MM.1S (cell line): ENCODE data around the gene TMEM115.

Experiments
- DNase-seq: peaks from one replicate; pipeline ENCODE4 v3.0.0-alpha.2; 2015
- H2AFZ ChIP-seq: fragments of 300-600 bp; sonication (generic); 2 replicates; pipeline ENCODE4 v1.6.0; 2016; ENCODE audit warnings: antibody characterized with exemption, low read length
- H3F3A ChIP-seq: fragments of 300-600 bp; sonication (generic); 2 replicates; pipeline ENCODE4 v1.6.1; 2016; ENCODE audit warnings: mild to moderate bottlenecking, antibody characterized with exemption, low read length, moderate library complexity, mixed read lengths; ENCODE audit not compliant: insufficient read depth
- H3K27ac ChIP-seq: fragments of 300-600 bp; sonication (generic); 2 replicates; pipeline ENCODE4 v1.5.1; 2016; ENCODE audit warnings: mild to moderate bottlenecking, low read length
- H3K27me3 ChIP-seq: fragments of 300-600 bp; sonication (generic); replicated peaks from 2 replicates; pipeline ENCODE4 v1.6.0; 2016; ENCODE audit warnings: low read length; ENCODE audit not compliant: insufficient read depth
- H3K36me3 ChIP-seq: fragments of 300-600 bp; sonication (generic); replicated peaks from 2 replicates; pipeline ENCODE4 v1.6.1; 2016; ENCODE audit warnings: mild to moderate bottlenecking, low read length, mixed read lengths; ENCODE audit not compliant: insufficient read depth
- H3K4me1 ChIP-seq: fragments of 300-600 bp; sonication (generic); 2 replicates; pipeline ENCODE4 v1.6.1; 2016; ENCODE audit warnings: low read length, mixed read lengths
- H3K4me2 ChIP-seq: fragments of 300-600 bp; sonication (generic); 2 replicates; pipeline ENCODE4 v1.6.0; 2016; ENCODE audit warnings: low read depth, low read length
- H3K4me3 ChIP-seq: fragments of 300-600 bp; sonication (generic); 2 replicates; pipeline ENCODE4 v1.5.1; 2016; ENCODE audit warnings: low read length, mixed read lengths
- H3K79me2 ChIP-seq: fragments of 300-600 bp; sonication (generic); 2 replicates; pipeline ENCODE4 v1.6.1; 2016; ENCODE audit warnings: mixed run types, low read length, mixed read lengths
- H3K9ac ChIP-seq: fragments of 300-600 bp; sonication (generic); 2 replicates; pipeline ENCODE4 v1.6.1; 2016; ENCODE audit warnings: low read length, mixed read lengths
- H3K9me2 ChIP-seq: fragments of 300-600 bp; sonication (generic); replicated peaks from 2 replicates; pipeline ENCODE4 v1.6.1; 2016; ENCODE audit warnings: mild to moderate bottlenecking, low read length, mixed read lengths; ENCODE audit not compliant: insufficient read depth
- H3K9me3 ChIP-seq: fragments of 300-600 bp; sonication (generic); replicated peaks from 2 replicates; pipeline ENCODE4 v1.6.1; 2016; ENCODE audit warnings: mild to moderate bottlenecking, low read length, mixed read lengths; ENCODE audit not compliant: insufficient read depth
- H4K20me1 ChIP-seq: fragments of 300-600 bp; sonication (generic); 2 replicates; pipeline ENCODE4 v1.6.1; 2016; ENCODE audit warnings: mild to moderate bottlenecking, low read length, moderate library complexity, mixed read lengths; ENCODE audit not compliant: insufficient read depth
- CTCF ChIP-seq: fragments of 300-600 bp; sonication (generic); IDR thresholded peaks from 2 replicates; pipeline ENCODE4 v1.5.1; 2016; ENCODE audit warnings: antibody characterized with exemption, low read length, mixed read lengths
- EZH2 ChIP-seq: fragments of 300-600 bp; sonication (generic); optimal IDR thresholded peaks from 2 replicates; pipeline ENCODE3; 2017; ENCODE audit warnings: low read depth, mild to moderate bottlenecking, antibody characterized with exemption, low read length, mixed read lengths
- EZH2phosphoT487 ChIP-seq: fragments of 300-600 bp; sonication (generic); IDR thresholded peaks from 2 replicates; pipeline ENCODE4 v1.6.1; 2018; ENCODE audit warnings: antibody characterized with exemption, low read length

Gene TMEM115, protein sequence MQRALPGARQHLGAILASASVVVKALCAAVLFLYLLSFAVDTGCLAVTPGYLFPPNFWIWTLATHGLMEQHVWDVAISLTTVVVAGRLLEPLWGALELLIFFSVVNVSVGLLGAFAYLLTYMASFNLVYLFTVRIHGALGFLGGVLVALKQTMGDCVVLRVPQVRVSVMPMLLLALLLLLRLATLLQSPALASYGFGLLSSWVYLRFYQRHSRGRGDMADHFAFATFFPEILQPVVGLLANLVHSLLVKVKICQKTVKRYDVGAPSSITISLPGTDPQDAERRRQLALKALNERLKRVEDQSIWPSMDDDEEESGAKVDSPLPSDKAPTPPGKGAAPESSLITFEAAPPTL

GRCh38 chr3:50358911-50359759 is at the start of gene TMEM115:
Gene TMEM115, minus strand, starts transcription at chr3:50359521. Its CDS starts 458 bp downstream, at chr3:50359063.
- Histone ChIP-seq H3K9me3 (no peaks in the 10 kb centered on the region), H3K27ac (peak within 1 kb of the TSS; percentile 18; the same call in 1 of the 2 replicates), H3K4me2 (peak within 1 kb of the TSS; percentile 91), H3K27me3 (no peaks in the 10 kb centered on the region), H3K9me2 (no peaks in the 10 kb centered on the region), H3K36me3 (peaks cover 11% of the 10 kb centered on the region; the same call in 1 of the 2 replicates), H3K4me1 (peaks cover 29% of the 10 kb centered on the region), H3K9ac (peak within 1 kb of the TSS; percentile 90), H3F3A (no peaks in the 10 kb centered on the region), H3K79me2 (peaks cover 51% of the 10 kb centered on the region), H4K20me1 (no peaks in the 10 kb centered on the region), H2AFZ (peak within 1 kb of the TSS; percentile 95), H3K4me3 (peak within 1 kb of the TSS; percentile 91)
- peak; percentile 98 for DNase-seq
- TF ChIP-seq EZH2phosphoT487 (no peak), EZH2 (no peak), CTCF (no peak)

GRCh38 chr3:50408443-50408944 is 49.2 kb upstream of the TMEM115 start:
- Histone ChIP-seq H3K9me3 (no peaks in the 10 kb centered on the region), H4K20me1 (no peaks in the 10 kb centered on the region), H3K4me3 (no peak overlapping the region), H2AFZ (no peak overlapping the region), H3F3A (no peaks in the 10 kb centered on the region), H3K4me1 (no peaks in the 10 kb centered on the region), H3K27me3 (peaks cover 56% of the 10 kb centered on the region), H3K9ac (no peak overlapping the region), H3K9me2 (no peaks in the 10 kb centered on the region), H3K36me3 (no peaks in the 10 kb centered on the region), H3K27ac (no peak overlapping the region), H3K4me2 (no peak overlapping the region), H3K79me2 (no peaks in the 10 kb centered on the region)
- TF ChIP-seq EZH2phosphoT487 (no peak), EZH2 (no peak), CTCF (no peak)
- DNase-seq = no peak

DNA sequence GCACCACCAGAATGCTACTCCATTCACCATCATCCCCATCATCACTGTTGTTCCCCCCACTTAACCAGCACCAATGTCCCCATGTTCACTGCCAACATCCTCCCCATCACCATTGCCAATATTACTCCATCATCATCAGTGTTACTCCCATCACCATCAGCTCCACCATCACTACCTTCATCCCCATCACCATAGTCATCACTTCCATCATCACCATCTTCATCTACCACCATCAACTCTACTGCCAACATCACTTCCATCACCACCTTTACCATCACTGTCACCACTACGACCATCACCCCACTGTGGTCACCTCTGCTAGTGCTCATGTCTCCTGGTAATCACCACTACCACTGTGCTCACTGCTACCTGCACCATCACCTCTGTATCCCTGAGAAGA is 47.2 kb upstream of the TMEM115 start:
- H3K9me3 ChIP-seq = no peaks in the 10 kb centered on the region
- H3K9me2 ChIP-seq = no peaks in the 10 kb centered on the region
- no peak for DNase-seq
- H3K9ac ChIP-seq = no peak overlapping the region
- H3K4me3 ChIP-seq = no peak overlapping the region
- no peak overlapping the region for H3K4me2 ChIP-seq
- H4K20me1 ChIP-seq = no peaks in the 10 kb centered on the region
- H3K27me3 ChIP-seq = peaks cover 43% of the 10 kb centered on the region
- no peak for TF ChIP-seq CTCF
- no peak for TF ChIP-seq EZH2phosphoT487
- TF ChIP-seq EZH2 = no peak
- H3K36me3 ChIP-seq = no peaks in the 10 kb centered on the region
- H3K79me2 ChIP-seq = no peaks in the 10 kb centered on the region
- H2AFZ ChIP-seq = no peak overlapping the region
- H3K4me1 ChIP-seq = no peaks in the 10 kb centered on the region
- H3K27ac ChIP-seq = no peak overlapping the region
- H3F3A ChIP-seq = no peaks in the 10 kb centered on the region
